ENCODE data around the gene LAPTM5. TPM values are rescaled to one million over a fixed set of nuclear protein-coding genes. Genes with fewer than 3 reads are reported as not detected.

Gene LAPTM5
- total and polyA plus RNA-seq, 7 donors, result 3.0 to 14.5 (median 13.1) TPM

- intact Hi-C loops (cut with DNase I), result loop anchor here in 1 of 2 donors (2.0 kb wide), 1 partner anchor 18 kb away; no protein-coding TSS in a partner anchor
- H3K9me3 ChIP-seq, result no peaks in the 10 kb centered on the region
- peak overlapping the region; percentile 71 for H3K27ac ChIP-seq
- WGBS, 3 donors, result 68 to 80% (median 72%) methylated on average over 7 of the region's 7 CpGs
- H3K27me3 ChIP-seq (ENCODE audit: insufficient read depth in 3 of 3, low read length in 2 of 3), result no peaks in the 10 kb centered on the region
- peaks cover 11% of the 10 kb centered on the region for H3K4me1 ChIP-seq
- H3K4me3 ChIP-seq, result no peak overlapping the region
- TF ChIP-seq CTCF (IDR thresholded peaks at IDR 0.05), result no peak
- no peaks in the 10 kb centered on the region for H3K36me3 ChIP-seq (ENCODE audit: insufficient read depth in 1 of 2, low read depth in 1 of 2)
- ATAC-seq, result no peak
- no peak for DNase-seq
Observed at GRCh38 chr1:30762930-30763650, 5.5 kb upstream of the LAPTM5 start.

GRCh38 chr1:30762152-30762929, 4.8 kb upstream of the LAPTM5 start:
- no peaks in the 10 kb centered on the region for H3K9me3 ChIP-seq
- H3K4me1 ChIP-seq, result peaks cover 14% of the 10 kb centered on the region
- no peaks in the 10 kb centered on the region for H3K36me3 ChIP-seq (ENCODE audit: insufficient read depth in 1 of 2, low read depth in 1 of 2)
- H3K27me3 ChIP-seq (ENCODE audit: insufficient read depth in 3 of 3, low read length in 2 of 3), result no peaks in the 10 kb centered on the region
- intact Hi-C loops (cut with DNase I), result loop anchor here in 1 of 2 donors (2.0 kb wide), 1 partner anchor 18 kb away; no protein-coding TSS in a partner anchor
- WGBS, 3 donors, result 68 to 84% (median 79%) methylated on average over 6 of the region's 6 CpGs
- DNase-seq (no peak), ATAC-seq (no peak)
- H3K4me3 ChIP-seq, result no peak overlapping the region
- no peak for TF ChIP-seq CTCF (IDR thresholded peaks at IDR 0.05)
- no peak overlapping the region for H3K27ac ChIP-seq

DNA sequence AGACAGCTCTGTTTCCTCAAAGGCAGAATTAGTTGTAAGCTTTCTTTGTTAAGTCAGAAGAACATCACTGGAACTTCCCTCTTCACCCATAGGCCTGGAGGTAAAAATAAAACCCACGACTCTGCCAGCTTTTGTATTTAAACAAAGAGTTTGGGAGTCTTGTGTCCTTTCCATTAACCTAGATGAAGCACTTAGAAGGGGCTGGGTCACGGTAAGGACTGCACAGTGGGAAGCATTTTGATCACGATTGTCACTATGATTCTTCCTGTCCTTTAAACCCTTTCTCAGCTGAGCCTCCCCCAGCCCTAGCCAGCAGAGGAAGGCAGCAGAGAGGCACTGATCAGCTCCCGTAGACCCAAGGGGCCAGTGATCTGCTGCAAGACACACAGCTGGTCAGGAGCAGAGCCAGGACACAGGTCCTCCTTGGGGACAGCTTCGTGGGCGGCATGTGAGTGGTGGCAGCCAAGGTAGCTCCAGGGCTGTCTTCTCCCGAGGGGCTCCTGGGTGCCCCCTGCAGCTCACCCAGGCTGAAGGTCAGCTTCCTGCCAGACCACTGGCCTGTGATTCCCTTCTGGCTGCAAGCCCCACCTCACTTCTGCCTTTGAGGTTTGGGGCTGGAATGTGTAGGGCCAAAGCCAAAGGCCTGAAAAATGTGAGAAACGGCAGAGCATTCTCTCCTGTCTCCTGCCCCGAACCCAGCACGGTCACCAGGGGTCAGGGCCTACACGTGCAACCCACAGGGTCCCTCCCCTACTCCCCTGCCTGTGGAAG, 4.0 kb upstream of the LAPTM5 start:
- no peak overlapping the region for H3K27ac ChIP-seq
- no peaks in the 10 kb centered on the region for H3K27me3 ChIP-seq (ENCODE audit: insufficient read depth in 3 of 3, low read length in 2 of 3)
- no peak for TF ChIP-seq CTCF (IDR thresholded peaks at IDR 0.05)
- H3K4me1 ChIP-seq, result peaks cover 19% of the 10 kb centered on the region
- ATAC-seq, result no peak
- WGBS, 3 donors, result 42 to 44% (median 43%) methylated on average over 11 of the region's 11 CpGs
- no peaks in the 10 kb centered on the region for H3K36me3 ChIP-seq (ENCODE audit: insufficient read depth in 1 of 2, low read depth in 1 of 2)
- intact Hi-C loops (cut with DNase I), result loop anchor here in 1 of 2 donors (2.0 kb wide), 1 partner anchor 17 kb away; no protein-coding TSS in a partner anchor
- DNase-seq, result peak in 1 of 2 donors; percentile 71
- H3K9me3 ChIP-seq, result no peaks in the 10 kb centered on the region
- H3K4me3 ChIP-seq, result no peak overlapping the region

DNA sequence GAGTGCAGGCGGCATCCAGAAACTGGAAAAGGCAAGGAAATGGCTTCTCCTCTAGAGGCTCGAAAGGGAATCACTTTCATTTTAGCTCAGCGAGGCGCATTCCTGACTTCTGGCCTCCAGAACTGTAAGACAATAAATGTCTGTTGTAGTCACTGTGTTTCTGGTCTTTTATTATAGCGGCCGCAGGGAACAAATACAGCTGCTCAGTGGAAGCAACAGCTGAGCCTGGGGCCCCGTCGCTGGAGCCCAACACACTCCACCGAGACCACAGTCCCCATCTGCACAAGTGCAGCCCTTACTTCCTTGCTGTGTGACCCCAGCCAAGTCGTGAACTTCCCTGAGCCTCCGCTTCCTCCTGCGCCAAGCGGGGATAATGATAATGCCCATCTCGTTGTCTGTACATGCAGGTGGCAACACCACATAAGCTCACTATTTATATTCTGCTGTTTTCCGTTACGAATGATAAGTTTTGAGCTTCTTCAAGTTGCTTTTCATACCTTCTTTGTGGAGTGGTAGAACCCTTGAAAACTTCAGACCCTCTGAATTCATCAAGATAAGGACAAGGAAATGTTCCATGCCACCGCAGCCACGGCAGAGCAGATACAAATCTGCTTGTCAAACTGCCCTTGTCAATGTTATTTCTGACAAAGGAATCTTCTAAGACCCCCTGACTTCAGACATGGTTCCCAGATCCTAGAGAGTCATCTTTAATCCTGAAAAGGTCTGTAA, 3.2 kb upstream of the LAPTM5 start:
- DNase-seq (no peak), ATAC-seq (no peak)
- Histone ChIP-seq H3K27ac (no peak overlapping the region), H3K4me1 (peaks cover 21% of the 10 kb centered on the region), H3K36me3 (ENCODE audit: insufficient read depth in 1 of 2, low read depth in 1 of 2) (no peaks in the 10 kb centered on the region), H3K4me3 (no peak overlapping the region), H3K9me3 (no peaks in the 10 kb centered on the region), H3K27me3 (ENCODE audit: insufficient read depth in 3 of 3, low read length in 2 of 3) (no peaks in the 10 kb centered on the region)
- no peak for TF ChIP-seq CTCF (IDR thresholded peaks at IDR 0.05)
- 55 to 64% (median 63%) methylated on average over 18 of the region's 18 CpGs for WGBS, 3 donors
- intact Hi-C loops (cut with DNase I), result no loop called here

All from psoas muscle (tissue), 8 donors.